ENCODE data around the gene RABEP1. TPM values are rescaled to one million over a fixed set of nuclear protein-coding genes. Genes with fewer than 3 reads are reported as not detected.
"Not testable (repeated sequence)": the region's sequence is repeated elsewhere in the genome, so short reads cannot be mapped to it uniquely, and the experiment has no call there.

Gene RABEP1, protein sequence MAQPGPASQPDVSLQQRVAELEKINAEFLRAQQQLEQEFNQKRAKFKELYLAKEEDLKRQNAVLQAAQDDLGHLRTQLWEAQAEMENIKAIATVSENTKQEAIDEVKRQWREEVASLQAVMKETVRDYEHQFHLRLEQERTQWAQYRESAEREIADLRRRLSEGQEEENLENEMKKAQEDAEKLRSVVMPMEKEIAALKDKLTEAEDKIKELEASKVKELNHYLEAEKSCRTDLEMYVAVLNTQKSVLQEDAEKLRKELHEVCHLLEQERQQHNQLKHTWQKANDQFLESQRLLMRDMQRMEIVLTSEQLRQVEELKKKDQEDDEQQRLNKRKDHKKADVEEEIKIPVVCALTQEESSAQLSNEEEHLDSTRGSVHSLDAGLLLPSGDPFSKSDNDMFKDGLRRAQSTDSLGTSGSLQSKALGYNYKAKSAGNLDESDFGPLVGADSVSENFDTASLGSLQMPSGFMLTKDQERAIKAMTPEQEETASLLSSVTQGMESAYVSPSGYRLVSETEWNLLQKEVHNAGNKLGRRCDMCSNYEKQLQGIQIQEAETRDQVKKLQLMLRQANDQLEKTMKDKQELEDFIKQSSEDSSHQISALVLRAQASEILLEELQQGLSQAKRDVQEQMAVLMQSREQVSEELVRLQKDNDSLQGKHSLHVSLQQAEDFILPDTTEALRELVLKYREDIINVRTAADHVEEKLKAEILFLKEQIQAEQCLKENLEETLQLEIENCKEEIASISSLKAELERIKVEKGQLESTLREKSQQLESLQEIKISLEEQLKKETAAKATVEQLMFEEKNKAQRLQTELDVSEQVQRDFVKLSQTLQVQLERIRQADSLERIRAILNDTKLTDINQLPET
- 10 to 100 TPM; 32.2 to 32.8 TPM for total RNA-seq
- polyA plus RNA-seq (2013, experiment 1 of 2): 43.8 TPM
- polyA plus RNA-seq (2013, experiment 2 of 2): 46.8 TPM
- long read RNA-seq, experiment 1, partial matches to known transcripts: 10 of 10 reads
- long read RNA-seq, experiment 1, other reads (novel, unspliced or antisense): 0 of 10 reads
- long read RNA-seq, experiment 2, full-length matches to known transcripts: 47 of 70 reads
- long read RNA-seq, experiment 2, partial matches to known transcripts: 9 of 70 reads
- long read RNA-seq, experiment 2, other reads (novel, unspliced or antisense): 14 of 70 reads
- long read RNA-seq, experiment 3, full-length matches to known transcripts: 44 of 105 reads
- long read RNA-seq, experiment 3, partial matches to known transcripts: 40 of 105 reads
- long read RNA-seq, experiment 3, other reads (novel, unspliced or antisense): 21 of 105 reads
- long read RNA-seq, experiment 4, partial matches to known transcripts: 2 of 4 reads
- long read RNA-seq, experiment 4, other reads (novel, unspliced or antisense): 2 of 4 reads

DNA sequence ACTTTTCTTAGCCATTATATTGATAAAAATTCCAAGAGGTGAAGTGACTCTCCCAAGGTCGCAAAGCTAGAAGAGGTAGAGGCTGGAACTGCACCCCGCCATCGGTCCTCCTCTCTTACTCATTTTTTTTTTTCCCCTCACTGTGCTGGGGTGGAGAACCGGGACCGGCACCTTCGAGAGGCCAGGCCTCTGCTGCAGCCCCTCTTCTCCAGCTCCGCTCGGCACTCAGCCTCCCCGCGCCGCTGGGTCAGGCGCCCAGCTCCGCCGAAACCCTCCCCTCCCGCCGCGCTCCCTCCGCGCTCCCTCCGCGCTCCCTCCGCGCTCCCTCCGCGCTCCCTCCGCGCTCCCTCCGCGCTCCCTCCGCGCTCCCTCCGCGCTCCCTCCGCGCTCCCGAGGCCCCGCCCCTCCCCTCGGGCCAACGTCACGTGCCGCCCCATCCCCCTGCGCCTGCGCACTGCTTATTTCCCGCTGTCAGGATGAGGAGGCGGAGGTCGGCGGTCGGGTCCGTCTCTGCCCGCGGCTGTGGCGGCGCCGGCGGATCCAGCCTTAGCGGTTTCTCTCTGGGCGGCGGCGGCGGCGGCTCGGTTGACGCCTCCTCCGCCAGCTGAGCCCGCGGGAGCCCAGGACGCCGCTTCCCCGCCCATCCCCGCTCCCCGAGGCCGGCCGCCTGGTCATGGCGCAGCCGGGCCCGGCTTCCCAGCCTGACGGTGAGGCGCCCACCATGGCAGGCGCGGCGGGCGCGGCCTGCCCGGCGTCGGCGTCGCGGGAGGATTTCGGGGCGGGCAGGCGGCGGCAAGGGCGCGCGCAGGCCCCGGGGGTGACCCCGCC is at the start of gene RABEP1:
Gene RABEP1 (plus strand): TSS at position 471 of the 828 bp plus-strand sequence. CDS start 203 bp downstream, at position 674.
- no peaks in the 10 kb centered on the region for H3K9me3 ChIP-seq (ENCODE audit: control insufficient read depth, low read length)
- H3K36me3 ChIP-seq (ENCODE audit: control insufficient read depth, insufficient read depth, low read length): peaks cover 3% of the 10 kb centered on the region
- Mint-ChIP-seq H3K9me3 (no peaks in the 10 kb centered on the region), H3K36me3 (ENCODE audit: low read depth) (peaks cover 3% of the 10 kb centered on the region), H3K4me3 (peak within 1 kb of the TSS; percentile 82), H3K27me3 (ENCODE audit: insufficient read depth) (peaks cover 10% of the 10 kb centered on the region), H3K4me1 (peaks cover 19% of the 10 kb centered on the region), H3K27ac (peak within 1 kb of the TSS; percentile 79)
- DNase-seq: peak; percentile 99
- no peaks in the 10 kb centered on the region for H3K4me1 ChIP-seq (ENCODE audit: control insufficient read depth, insufficient read depth, low read length)
- whole genome bisulfite sequencing, 2 experiments (ENCODE audit: insufficient coverage in 1 of 2, insufficient read length in 1 of 2): 0 to 1% methylated on average over 16 to 91 of the region's 98 CpGs
- TF ChIP-seq, protein P1, sequence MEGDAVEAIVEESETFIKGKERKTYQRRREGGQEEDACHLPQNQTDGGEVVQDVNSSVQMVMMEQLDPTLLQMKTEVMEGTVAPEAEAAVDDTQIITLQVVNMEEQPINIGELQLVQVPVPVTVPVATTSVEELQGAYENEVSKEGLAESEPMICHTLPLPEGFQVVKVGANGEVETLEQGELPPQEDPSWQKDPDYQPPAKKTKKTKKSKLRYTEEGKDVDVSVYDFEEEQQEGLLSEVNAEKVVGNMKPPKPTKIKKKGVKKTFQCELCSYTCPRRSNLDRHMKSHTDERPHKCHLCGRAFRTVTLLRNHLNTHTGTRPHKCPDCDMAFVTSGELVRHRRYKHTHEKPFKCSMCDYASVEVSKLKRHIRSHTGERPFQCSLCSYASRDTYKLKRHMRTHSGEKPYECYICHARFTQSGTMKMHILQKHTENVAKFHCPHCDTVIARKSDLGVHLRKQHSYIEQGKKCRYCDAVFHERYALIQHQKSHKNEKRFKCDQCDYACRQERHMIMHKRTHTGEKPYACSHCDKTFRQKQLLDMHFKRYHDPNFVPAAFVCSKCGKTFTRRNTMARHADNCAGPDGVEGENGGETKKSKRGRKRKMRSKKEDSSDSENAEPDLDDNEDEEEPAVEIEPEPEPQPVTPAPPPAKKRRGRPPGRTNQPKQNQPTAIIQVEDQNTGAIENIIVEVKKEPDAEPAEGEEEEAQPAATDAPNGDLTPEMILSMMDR (conservative IDR thresholded peaks at IDR 0.05): peak; percentile 58
- H3K27me3 ChIP-seq (ENCODE audit: control insufficient read depth, insufficient read depth, low read length, poor library complexity, severe bottlenecking): no peaks in the 10 kb centered on the region
- H3K27ac ChIP-seq (ENCODE audit: low read depth, low read length): peak within 1 kb of the TSS; percentile 78
- H3K4me3 ChIP-seq (ENCODE audit: low read length): peak within 1 kb of the TSS; percentile 97
- H3K9ac ChIP-seq (ENCODE audit: extremely low read depth, low read length, poor library complexity, severe bottlenecking): peak within 1 kb of the TSS; percentile 59

DNA sequence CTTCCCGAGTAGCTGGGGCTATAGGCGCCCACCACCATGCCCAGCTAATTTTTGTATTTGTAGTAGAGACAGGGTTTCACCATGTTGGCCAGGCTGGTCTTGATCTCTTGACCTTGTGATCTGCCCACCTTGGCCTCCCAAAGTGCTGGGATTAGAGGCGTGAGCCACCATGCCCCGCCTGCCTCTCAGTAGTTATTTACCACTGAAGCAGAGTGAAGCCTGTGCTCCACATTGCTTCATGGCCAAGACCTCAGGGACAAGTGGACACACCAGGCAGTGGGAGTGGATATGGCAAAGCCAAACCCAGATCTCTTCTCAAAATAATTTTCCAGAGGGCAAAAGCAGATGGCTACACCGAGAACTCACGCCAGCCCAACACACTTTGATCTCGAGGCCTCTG is 48.6 kb upstream of the RABEP1 start:
- not testable (repeated sequence) for DNase-seq; H3K36me3 Mint-ChIP-seq (ENCODE audit: low read depth); H3K4me1 Mint-ChIP-seq; H3K27ac Mint-ChIP-seq; H3K9me3 Mint-ChIP-seq; H3K4me3 Mint-ChIP-seq; H3K27me3 ChIP-seq (ENCODE audit: control insufficient read depth, insufficient read depth, low read length, poor library complexity, severe bottlenecking); H3K4me1 ChIP-seq (ENCODE audit: control insufficient read depth, insufficient read depth, low read length); H3K27ac ChIP-seq (ENCODE audit: low read depth, low read length); H3K9me3 ChIP-seq (ENCODE audit: control insufficient read depth, low read length); H3K27me3 Mint-ChIP-seq (ENCODE audit: insufficient read depth); H3K9ac ChIP-seq (ENCODE audit: extremely low read depth, low read length, poor library complexity, severe bottlenecking); H3K4me3 ChIP-seq (ENCODE audit: low read length); H3K36me3 ChIP-seq (ENCODE audit: control insufficient read depth, insufficient read depth, low read length)
- WGBS, 2 experiments (ENCODE audit: insufficient coverage in 1 of 2, insufficient read length in 1 of 2): 91 to 97% methylated on average over 5 to 7 of the region's 7 CpGs
